ENCODE measurements around the gene CCDC34. TPM values are rescaled to one million over a fixed set of nuclear protein-coding genes. Genes with fewer than 3 reads are reported as not detected.

The CCDC34 gene
- total and polyA plus RNA-seq, 3 donors from 2014 or later: 15.2 to 40.9 (median 24.2) TPM

- Histone ChIP-seq H3K27me3 (no peaks in the 10 kb centered on the region), H3K9me3 (no peaks in the 10 kb centered on the region), H3K4me1 (peaks cover 14% of the 10 kb centered on the region), H3K27ac (peak overlapping the region in 1 of 2 donors; percentile 52), H3K36me3 (ENCODE audit: low read depth, missing control alignments) (no peaks in the 10 kb centered on the region), H3K4me3 (no peak overlapping the region)
- intact Hi-C loops (cut with DNase I; ENCODE audit: low total_unique reads): no loop called here
- 63 to 73% methylated on average over 3 of the region's 3 CpGs for WGBS, 2 donors
- TF ChIP-seq CTCF (IDR thresholded peaks at IDR 0.05): no peak
- no peak for TF ChIP-seq POLR2A (IDR thresholded peaks at IDR 0.05)
- no peak for DNase-seq
These were observed 42.1 kb upstream of the CCDC34 start for GRCh38 chr11:27405134-27405533.

GRCh38 chr11:27404427-27404826, 41.4 kb upstream of the CCDC34 start:
- Histone ChIP-seq H3K4me3 (no peak overlapping the region), H3K27me3 (no peaks in the 10 kb centered on the region), H3K4me1 (peaks cover 14% of the 10 kb centered on the region), H3K9me3 (no peaks in the 10 kb centered on the region), H3K36me3 (ENCODE audit: low read depth, missing control alignments) (no peaks in the 10 kb centered on the region), H3K27ac (peak overlapping the region in 1 of 2 donors; percentile 52)
- WGBS, 2 donors: 93 to 96% methylated on average over 2 of the region's 2 CpGs
- intact Hi-C loops (cut with DNase I; ENCODE audit: low total_unique reads): no loop called here
- DNase-seq: no peak
- TF ChIP-seq POLR2A (IDR thresholded peaks at IDR 0.05): no peak
- TF ChIP-seq CTCF (IDR thresholded peaks at IDR 0.05): no peak

GRCh38 chr11:27403195-27403594, 40.2 kb upstream of the CCDC34 start:
- no peaks in the 10 kb centered on the region for H3K9me3 ChIP-seq
- no peak overlapping the region for H3K4me3 ChIP-seq
- H3K27me3 ChIP-seq: no peaks in the 10 kb centered on the region
- 54 to 78% methylated on average over 2 of the region's 2 CpGs for WGBS, 2 donors
- no peaks in the 10 kb centered on the region for H3K36me3 ChIP-seq (ENCODE audit: low read depth, missing control alignments)
- DNase-seq: no peak
- no peak for TF ChIP-seq CTCF (IDR thresholded peaks at IDR 0.05)
- no peak for TF ChIP-seq POLR2A (IDR thresholded peaks at IDR 0.05)
- peaks cover 10% of the 10 kb centered on the region for H3K4me1 ChIP-seq
- intact Hi-C loops (cut with DNase I; ENCODE audit: low total_unique reads): no loop called here
- peak overlapping the region in 1 of 2 donors; percentile 35 for H3K27ac ChIP-seq

- no peaks in the 10 kb centered on the region for H3K27me3 ChIP-seq
- intact Hi-C loops (cut with DNase I; ENCODE audit: low total_unique reads): no loop called here
- WGBS, 2 donors: 82 to 94% methylated on average over 2 of the region's 2 CpGs
- no peak for TF ChIP-seq CTCF (IDR thresholded peaks at IDR 0.05)
- TF ChIP-seq POLR2A (IDR thresholded peaks at IDR 0.05): no peak
- H3K4me1 ChIP-seq: peaks cover 15% of the 10 kb centered on the region
- DNase-seq: no peak
- H3K36me3 ChIP-seq (ENCODE audit: low read depth, missing control alignments): no peaks in the 10 kb centered on the region
- H3K9me3 ChIP-seq: no peaks in the 10 kb centered on the region
- H3K4me3 ChIP-seq: no peak overlapping the region
- peak overlapping the region in 1 of 2 donors; percentile 35 for H3K27ac ChIP-seq
These were observed 39.4 kb upstream of the CCDC34 start for GRCh38 chr11:27402450-27402849.

- Histone ChIP-seq H3K27ac (peak overlapping the region in 1 of 2 donors; percentile 35), H3K27me3 (no peaks in the 10 kb centered on the region), H3K4me3 (no peak overlapping the region), H3K4me1 (peaks cover 15% of the 10 kb centered on the region), H3K9me3 (no peaks in the 10 kb centered on the region), H3K36me3 (ENCODE audit: low read depth, missing control alignments) (no peaks in the 10 kb centered on the region)
- intact Hi-C loops (cut with DNase I; ENCODE audit: low total_unique reads): no loop called here
- no peak for TF ChIP-seq CTCF (IDR thresholded peaks at IDR 0.05)
- TF ChIP-seq POLR2A (IDR thresholded peaks at IDR 0.05): no peak
- DNase-seq: no peak
- WGBS, 2 donors: 87 to 93% methylated on average over 5 of the region's 5 CpGs
These were observed 38.9 kb upstream of the CCDC34 start for GRCh38 chr11:27401833-27402316.

All from testis (tissue), 3 donors.